H1 (cell line): ENCODE measurements around the gene DPP10. TPM values are rescaled to one million over a fixed set of nuclear protein-coding genes. Genes with fewer than 3 reads are reported as not detected.

ENCODE experiments used
- CHD7 ChIP-seq: fragments of 300-600 bp; sonication (generic); IDR thresholded peaks from 2 replicates; pipeline ENCODE4 v1.7.1; 2012; ENCODE audit warnings: low read length, moderate library complexity, mild to moderate bottlenecking, inconsistent platforms; ENCODE audit not compliant: insufficient replicate concordance
- CTBP2 ChIP-seq: IDR thresholded peaks from 2 replicates; pipeline ENCODE4 v1.7.0; 2011; ENCODE audit warnings: borderline replicate concordance, mild to moderate bottlenecking, moderate library complexity, mixed read lengths, low read length; ENCODE audit not compliant: insufficient read depth, insufficient read length
- EGR1 ChIP-seq: IDR thresholded peaks from 2 replicates; pipeline ENCODE4 v1.6.1; 2011; ENCODE audit warnings: low read depth, low read length, borderline replicate concordance
- GABPA ChIP-seq: IDR thresholded peaks from 2 replicates; pipeline ENCODE4 v1.6.1; 2011; ENCODE audit warnings: mild to moderate bottlenecking, low read length, moderate library complexity, borderline replicate concordance; ENCODE audit not compliant: insufficient read depth
- GTF2F1 ChIP-seq: IDR thresholded peaks from 2 replicates; pipeline ENCODE4 v1.6.1; 2012; ENCODE audit warnings: low read depth, low read length, improper control_type of control experiment, borderline replicate concordance
- HDAC2 ChIP-seq, 2 experiments: fragments of 300-600 bp in 1 of 2; sonication (generic) in 1 of 2; IDR thresholded peaks; 2 replicates each; pipeline ENCODE4 v1.6.1; 2011 to 2012; ENCODE audit warnings: low read depth in 2 of 2, low read length in 2 of 2, mild to moderate bottlenecking in 2 of 2, moderate library complexity in 2 of 2, borderline replicate concordance in 1 of 2, inconsistent platforms in 1 of 2
- JUND ChIP-seq: IDR thresholded peaks from 2 replicates; pipeline ENCODE4 v1.6.1; 2011; ENCODE audit warnings: mild to moderate bottlenecking, improper control_type of control experiment, low read length
- NANOG ChIP-seq: IDR thresholded peaks from 2 replicates; pipeline ENCODE4 v1.6.1; 2011; ENCODE audit warnings: low read length, low read depth, mild to moderate bottlenecking, inconsistent platforms; ENCODE audit not compliant: insufficient read depth, poor library complexity, severe bottlenecking
- POLR2A ChIP-seq, 2 experiments: IDR thresholded peaks; 1 replicate in 1 of 2; 2 replicates in 1 of 2; pipeline ENCODE4 v1.6.1; 2011; ENCODE audit warnings: low read depth in 2 of 2, low read length in 2 of 2, mild to moderate bottlenecking in 2 of 2; ENCODE audit errors: control extremely low read depth in 1 of 2
- POLR2AphosphoS5 ChIP-seq: IDR thresholded peaks from 2 replicates; pipeline ENCODE4 v1.6.1; 2011; ENCODE audit warnings: low read depth, low read length
- POU5F1 ChIP-seq: IDR thresholded peaks from 2 replicates; pipeline ENCODE4 v1.6.1; 2011; ENCODE audit warnings: low read depth, mild to moderate bottlenecking, low read length, moderate library complexity
- SP4 ChIP-seq: IDR thresholded peaks from 2 replicates; pipeline ENCODE4 v1.6.1; 2012; ENCODE audit warnings: low read length, inconsistent platforms
- YY1 ChIP-seq: IDR thresholded peaks from 2 replicates; pipeline ENCODE4 v1.6.1; 2011; ENCODE audit warnings: low read depth, mild to moderate bottlenecking, low read length
- polyA plus RNA-seq, 7 experiments: library from polyadenylated mRNA; depleted of rRNA in 3 of 7; stranded (reverse) in 5 of 7; unstranded in 2 of 7; fragments of >200 nt in 5 of 7; fragments of 200-250 nt in 2 of 7; gene quantifications; 1 replicate in 5 of 7; 2 replicates in 1 of 7; 4 replicates in 1 of 7; pipeline versions ENCODE4 v1.2.1 to v1.2.3, GENCODE V29; 2011 to 2013; ENCODE audit warnings: missing spikeins in 2 of 7, mixed read lengths in 2 of 7
- total RNA-seq: library from RNA; stranded (reverse); fragmentation: NEBNext Ultra II Directional; extraction: Animal tissue kit (Norgen Biotek cat#: 25700); gene quantifications from 2 replicates; pipeline ENCODE4 v1.2.1, GENCODE V29; 2021

The DPP10 gene
- total and polyA plus RNA-seq, 2 of the 8 experiments (the other 6 are each of a cell fraction or from before 2014, with no cell fraction given): 3.3 to 7.2 TPM

- TF ChIP-seq CHD7 (no peak), GTF2F1 (no peak), EGR1 (no peak), CTBP2 (no peak), POU5F1 (no peak), NANOG (no peak), JUND (no peak), HDAC2 (IDR thresholded peaks at IDR 0.05; ENCODE audit: borderline replicate concordance in 1 of 2, low read depth in 2 of 2, low read length in 2 of 2) (no peak), GABPA (no peak), POLR2AphosphoS5 (no peak), SP4 (no peak), POLR2A (IDR thresholded peaks at IDR 0.05; ENCODE audit: control extremely low read depth in 1 of 2, low read depth in 2 of 2, low read length in 2 of 2) (no peak), YY1 (no peak)
Measured at GRCh38 chr2:115541814-115542213, 1099.4 kb downstream of the DPP10 start (continued).
